Psoas muscle (tissue), 8 donors: ENCODE results near the gene SMARCA4. TPM values are rescaled to one million over a fixed set of nuclear protein-coding genes. Genes with fewer than 3 reads are reported as not detected.

Experiments
- ATAC-seq, 4 donors: fragments of 200-7000 bp; cut with Tn5 transposase; one replicate each; pipeline ENCODE4 v1.9.1; 2020; ENCODE audit warnings: moderate library complexity in 3 of 4, mild to moderate bottlenecking in 2 of 4
- DNase-seq, 2 donors: peaks; one replicate each; pipeline ENCODE4 v3.0.0-alpha.2; 2020
- H3K27ac ChIP-seq: fragments of 200-600 bp; one replicate; pipeline ENCODE4 v1.8.0; 2022
- H3K27me3 ChIP-seq, 3 donors: fragments of 200-600 bp in 1 of 3; one replicate each; pipeline versions ENCODE4 v1.6.1 to v1.8.0; 2013 to 2022; ENCODE audit warnings: low read length in 2 of 3, mild to moderate bottlenecking in 2 of 3, moderate library complexity in 1 of 3; ENCODE audit not compliant: insufficient read depth in 3 of 3
- H3K36me3 ChIP-seq, 2 donors: fragments of 200-600 bp in 1 of 2; one replicate each; pipeline versions ENCODE4 v1.6.1 to v1.8.0; 2013 to 2022; ENCODE audit warnings: low read depth in 1 of 2, mild to moderate bottlenecking in 1 of 2, moderate library complexity in 1 of 2; ENCODE audit not compliant: insufficient read depth in 1 of 2
- H3K4me1 ChIP-seq: fragments of 200-600 bp; one replicate; pipeline ENCODE4 v1.8.0; 2022
- H3K4me3 ChIP-seq: fragments of 200-600 bp; one replicate; pipeline ENCODE4 v1.8.0; 2022; ENCODE audit warnings: mild to moderate bottlenecking
- H3K9me3 ChIP-seq: fragments of 200-600 bp; one replicate; pipeline ENCODE4 v1.8.0; 2022
- WGBS, 3 donors: extraction: QIAGEN DNeasy Blood & Tissue Kit; methylation state at CpG; one replicate each; pipeline versions ENCODE4 v1.1.6 to v1.1.7; 2013; 5-methylcytosine and 5-hydroxymethylcytosine counted together
- intact Hi-C, 2 donors: fragments of 100-400 bp; cut with DNase I; formaldehyde crosslinking; loops; one replicate each; pipeline versions ENCODE4 v1.11.0 to v1.14.2; 2022
- polyA plus RNA-seq, 3 donors: library from polyadenylated mRNA; stranded (reverse); fragments of 200-250 nt; gene quantifications; one replicate each; pipeline ENCODE4 v1.2.3, GENCODE V29; 2013
- total RNA-seq, 4 donors: library from RNA; stranded (reverse); fragmentation: NEBNext Ultra II Directional in 2 of 4; extraction: Animal tissue kit (Norgen Biotek cat#: 25700) in 2 of 4; gene quantifications; one replicate each; pipeline versions ENCODE4 v1.2.1 to v1.2.4, GENCODE V29; 2021 to 2023
- TF ChIP-seq, protein P1 (sequence below): fragments of 200-600 bp; IDR thresholded peaks from one replicate; pipeline ENCODE4 v1.8.0; 2022; ENCODE audit warnings: antibody characterized with exemption
- donor health status: healthy with polysubstance abuse.
- donor health status: DM: no; HTN: no; CAD: no; lungs with moderate emphysema.
- donor health status: Bipolar disorder and iron deficiency.
- donor health status: healthy.
- donor health status: DM: yes; HTN: yes; CAD: no.
- donor health status: DM: no; HTN: no; CAD: no.
- donor health status: DM: no; HTN: no; CAD: no.
- donor health status: DM: yes; HTN: yes; CAD: no.

The SMARCA4 gene
- total and polyA plus RNA-seq, 7 donors, result 34.8 to 124 (median 51.9) TPM

GRCh38 chr19:10984166-10984735, 23.4 kb downstream of the SMARCA4 start:
- peaks cover 3 to 54% of the 10 kb centered on the region in 2 donors for H3K36me3 ChIP-seq
- DNase-seq, result no peak
- no peaks in the 10 kb centered on the region for H3K4me1 ChIP-seq
- no peaks in the 10 kb centered on the region for H3K27me3 ChIP-seq
- no peak overlapping the region for H3K27ac ChIP-seq
- ATAC-seq, result peak in 1 of 4 donors; percentile 32
- TF ChIP-seq, protein P1, sequence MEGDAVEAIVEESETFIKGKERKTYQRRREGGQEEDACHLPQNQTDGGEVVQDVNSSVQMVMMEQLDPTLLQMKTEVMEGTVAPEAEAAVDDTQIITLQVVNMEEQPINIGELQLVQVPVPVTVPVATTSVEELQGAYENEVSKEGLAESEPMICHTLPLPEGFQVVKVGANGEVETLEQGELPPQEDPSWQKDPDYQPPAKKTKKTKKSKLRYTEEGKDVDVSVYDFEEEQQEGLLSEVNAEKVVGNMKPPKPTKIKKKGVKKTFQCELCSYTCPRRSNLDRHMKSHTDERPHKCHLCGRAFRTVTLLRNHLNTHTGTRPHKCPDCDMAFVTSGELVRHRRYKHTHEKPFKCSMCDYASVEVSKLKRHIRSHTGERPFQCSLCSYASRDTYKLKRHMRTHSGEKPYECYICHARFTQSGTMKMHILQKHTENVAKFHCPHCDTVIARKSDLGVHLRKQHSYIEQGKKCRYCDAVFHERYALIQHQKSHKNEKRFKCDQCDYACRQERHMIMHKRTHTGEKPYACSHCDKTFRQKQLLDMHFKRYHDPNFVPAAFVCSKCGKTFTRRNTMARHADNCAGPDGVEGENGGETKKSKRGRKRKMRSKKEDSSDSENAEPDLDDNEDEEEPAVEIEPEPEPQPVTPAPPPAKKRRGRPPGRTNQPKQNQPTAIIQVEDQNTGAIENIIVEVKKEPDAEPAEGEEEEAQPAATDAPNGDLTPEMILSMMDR, result no peak
- no peak overlapping the region for H3K4me3 ChIP-seq
- intact Hi-C loops, result no loop called here
- 89 to 92% (median 90%) methylated on average over 21 of the region's 21 CpGs for WGBS, 3 donors
- no peaks in the 10 kb centered on the region for H3K9me3 ChIP-seq

- intact Hi-C loops, result no loop called here
- DNase-seq (no peak), ATAC-seq (no peak)
- Histone ChIP-seq H3K36me3 (peaks cover 3 to 67% of the 10 kb centered on the region in 2 donors), H3K4me3 (no peak overlapping the region), H3K4me1 (no peaks in the 10 kb centered on the region), H3K27ac (no peak overlapping the region), H3K9me3 (no peaks in the 10 kb centered on the region), H3K27me3 (no peaks in the 10 kb centered on the region)
- TF ChIP-seq, protein P1, result no peak
- 89 to 95% (median 90%) methylated on average over 10 of the region's 10 CpGs for WGBS, 3 donors
Observed at GRCh38 chr19:10985502-10985901, 24.7 kb downstream of the SMARCA4 start.

GRCh38 chr19:10986301-10987127, 25.7 kb downstream of the SMARCA4 start:
- no peaks in the 10 kb centered on the region for H3K9me3 ChIP-seq
- DNase-seq (no peak), ATAC-seq (no peak)
- intact Hi-C loops, result no loop called here
- no peak overlapping the region for H3K27ac ChIP-seq
- TF ChIP-seq, protein P1, result no peak
- peaks cover 3 to 77% of the 10 kb centered on the region in 2 donors for H3K36me3 ChIP-seq
- H3K4me3 ChIP-seq, result no peak overlapping the region
- WGBS, 3 donors, result 90 to 95% (median 93%) methylated on average over 29 to 32 of the region's 32 CpGs
- H3K27me3 ChIP-seq, result no peaks in the 10 kb centered on the region
- no peaks in the 10 kb centered on the region for H3K4me1 ChIP-seq

DNA sequence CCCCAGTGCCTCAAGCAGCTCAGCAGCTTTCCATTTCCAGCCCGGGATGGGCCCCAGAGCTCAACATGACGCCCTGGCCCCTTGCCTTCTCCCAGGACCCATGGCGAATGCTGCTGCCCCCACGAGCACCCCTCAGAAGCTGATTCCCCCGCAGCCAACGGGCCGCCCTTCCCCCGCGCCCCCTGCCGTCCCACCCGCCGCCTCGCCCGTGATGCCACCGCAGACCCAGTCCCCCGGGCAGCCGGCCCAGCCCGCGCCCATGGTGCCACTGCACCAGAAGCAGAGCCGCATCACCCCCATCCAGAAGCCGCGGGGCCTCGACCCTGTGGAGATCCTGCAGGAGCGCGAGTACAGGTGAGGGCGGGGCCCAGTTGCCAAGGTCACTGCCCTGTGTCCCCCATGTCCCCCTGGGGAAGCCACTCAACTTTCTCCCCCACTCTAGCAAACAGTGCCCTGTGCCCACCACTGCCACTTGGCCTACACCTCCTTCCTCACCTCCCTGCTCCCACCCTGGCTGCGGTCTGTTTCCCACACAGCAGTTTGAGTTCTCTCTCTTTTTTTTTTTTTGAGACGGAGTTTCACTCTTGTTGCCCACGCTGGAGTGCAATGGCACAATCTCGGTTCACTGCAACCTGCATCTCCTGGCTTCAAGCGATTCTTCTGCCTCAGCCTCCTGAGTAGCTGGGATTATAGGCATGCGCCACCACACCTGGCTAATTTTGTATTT, 26.9 kb downstream of the SMARCA4 start:
- H3K36me3 ChIP-seq, result peaks cover 3 to 79% of the 10 kb centered on the region in 2 donors
- no peak overlapping the region for H3K27ac ChIP-seq
- no peaks in the 10 kb centered on the region for H3K4me1 ChIP-seq
- ATAC-seq (no peak), DNase-seq (no peak)
- no peaks in the 10 kb centered on the region for H3K9me3 ChIP-seq
- 91 to 95% (median 94%) methylated on average over 27 to 32 of the region's 32 CpGs for WGBS, 3 donors
- H3K27me3 ChIP-seq, result no peaks in the 10 kb centered on the region
- TF ChIP-seq, protein P1, result no peak
- H3K4me3 ChIP-seq, result no peak overlapping the region
- intact Hi-C loops, result no loop called here
